COR-L47 (cell line): ENCODE measurements around the gene GPANK1.
"Not testable (repeated sequence)": the region's sequence is repeated elsewhere in the genome, so short reads cannot be mapped to it uniquely, and the experiment has no call there.

Source experiments
- DNase-seq: peaks from one replicate; lab custom pipeline; 2025; lab: John Stamatoyannopoulos, UW

The GPANK1 gene

GRCh38 chr6:31664790-31665500 lies at the start of gene GPANK1:
Gene GPANK1, minus strand, starts transcription at chr6:31664997. Its CDS starts 519 bp downstream, at chr6:31664478.
- DNase-seq: peak; percentile 90

- peak; percentile 89 for DNase-seq
Measured at GRCh38 chr6:31713991-31714684, 49.3 kb upstream of the GPANK1 start.

- no peak for DNase-seq
Measured at GRCh38 chr6:31713465-31713864, 48.7 kb upstream of the GPANK1 start.

- peak; percentile 25 for DNase-seq
Measured at GRCh38 chr6:31712296-31712695, 47.5 kb upstream of the GPANK1 start.

GRCh38 chr6:31711233-31711632 lies 46.4 kb upstream of the GPANK1 start:
- no peak for DNase-seq

GRCh38 chr6:31710523-31711219 lies 45.9 kb upstream of the GPANK1 start:
- DNase-seq: no peak

GRCh38 chr6:31709157-31709556 lies 44.4 kb upstream of the GPANK1 start:
- not testable (repeated sequence) for DNase-seq

- no peak for DNase-seq
Measured at GRCh38 chr6:31708224-31708623, 43.4 kb upstream of the GPANK1 start.

GRCh38 chr6:31707701-31708100 lies 42.9 kb upstream of the GPANK1 start:
- no peak for DNase-seq

GRCh38 chr6:31706599-31706998 lies 41.8 kb upstream of the GPANK1 start, which contains the start of gene LY6G6F:
Gene LY6G6F, plus strand, starts transcription at chr6:31706866. Its CDS starts 41 bp downstream, at chr6:31706907.
- DNase-seq: no peak

GRCh38 chr6:31705931-31706330 lies 41.1 kb upstream of the GPANK1 start:
- no peak for DNase-seq

- DNase-seq: peak; percentile 96
Measured at GRCh38 chr6:31702819-31703716, 38.3 kb upstream of the GPANK1 start, which contains the start of gene ABHD16A. Gene ABHD16A, minus strand, starts transcription at chr6:31703324. Its CDS starts 43 bp downstream, at chr6:31703281.

- no peak for DNase-seq
Measured at GRCh38 chr6:31702405-31702818, 37.6 kb upstream of the GPANK1 start.

GRCh38 chr6:31701666-31702404 lies 37.0 kb upstream of the GPANK1 start:
- DNase-seq: no peak

GRCh38 chr6:31700740-31701401 lies 36.1 kb upstream of the GPANK1 start:
- DNase-seq: no peak

GRCh38 chr6:31697555-31697954 lies 32.8 kb upstream of the GPANK1 start:
- no peak for DNase-seq

GRCh38 chr6:31693535-31693934 lies 28.7 kb upstream of the GPANK1 start:
- DNase-seq: no peak

GRCh38 chr6:31692886-31693285 lies 28.1 kb upstream of the GPANK1 start:
- DNase-seq: no peak

- no peak for DNase-seq
Measured at GRCh38 chr6:31692353-31692752, 27.6 kb upstream of the GPANK1 start.

- no peak for DNase-seq
Measured at GRCh38 chr6:31691564-31692108, 26.8 kb upstream of the GPANK1 start.
